Activated CD8-positive, alpha-beta memory T cell treated with anti-CD3 and anti-CD28 coated beads, Interleukin-2, amount 50 U/mL, for 48 hours (primary cell): Measurements from ENCODE around the gene KCMF1.

Experiments
- DNase-seq: peaks from one replicate; pipeline ENCODE4 v3.0.0-alpha.2; 2020

Gene KCMF1

GRCh38 chr2:84986018-84986417 lies 15.1 kb downstream of the KCMF1 start:
- DNase-seq, result no peak

GRCh38 chr2:84989422-84989821 lies 18.5 kb downstream of the KCMF1 start:
- DNase-seq, result no peak

- DNase-seq, result no peak
Measured at GRCh38 chr2:84989927-84990326, 19.0 kb downstream of the KCMF1 start.

- DNase-seq, result no peak
Measured at GRCh38 chr2:84991404-84992160, 20.6 kb downstream of the KCMF1 start.

GRCh38 chr2:84995826-84996225 lies 24.9 kb downstream of the KCMF1 start:
- no peak for DNase-seq

GRCh38 chr2:84996909-84997308 lies 25.9 kb downstream of the KCMF1 start:
- no peak for DNase-seq

GRCh38 chr2:84999553-84999955 lies 28.6 kb downstream of the KCMF1 start:
- DNase-seq, result no peak

- no peak for DNase-seq
Measured at GRCh38 chr2:85001595-85001994, 30.6 kb downstream of the KCMF1 start.

GRCh38 chr2:85002534-85002933 lies 31.6 kb downstream of the KCMF1 start:
- no peak for DNase-seq

- no peak for DNase-seq
Measured at GRCh38 chr2:85008252-85008651, 37.3 kb downstream of the KCMF1 start.

GRCh38 chr2:85009019-85009618 lies 38.2 kb downstream of the KCMF1 start:
- no peak for DNase-seq

- DNase-seq, result no peak
Measured at GRCh38 chr2:85010404-85010803, 39.4 kb downstream of the KCMF1 start.

GRCh38 chr2:85011098-85011497 lies 40.1 kb downstream of the KCMF1 start:
- no peak for DNase-seq

GRCh38 chr2:85011747-85012146 lies 40.8 kb downstream of the KCMF1 start:
- no peak for DNase-seq

- DNase-seq, result no peak
Measured at GRCh38 chr2:85012431-85012830, 41.5 kb downstream of the KCMF1 start.

- DNase-seq, result no peak
Measured at GRCh38 chr2:85012855-85013254, 41.9 kb downstream of the KCMF1 start.

GRCh38 chr2:85015653-85016360 lies 44.8 kb downstream of the KCMF1 start:
- DNase-seq, result no peak

GRCh38 chr2:85016446-85016845 lies 45.5 kb downstream of the KCMF1 start:
- no peak for DNase-seq

GRCh38 chr2:85017411-85018048 lies 46.6 kb downstream of the KCMF1 start:
- no peak for DNase-seq

GRCh38 chr2:85018049-85018447 lies 47.1 kb downstream of the KCMF1 start:
- no peak for DNase-seq

- no peak for DNase-seq
Measured at GRCh38 chr2:85019121-85019520, 48.2 kb downstream of the KCMF1 start.

- no peak for DNase-seq
Measured at GRCh38 chr2:85022232-85022631, 51.3 kb downstream of the KCMF1 start.

- DNase-seq, result no peak
Measured at GRCh38 chr2:85024372-85025047, 53.5 kb downstream of the KCMF1 start.
